ENCODE measurements around the gene CHRM3.
"Not testable (repeated sequence)": the region's sequence is repeated elsewhere in the genome, so short reads cannot be mapped to it uniquely, and the experiment has no call there.

- not testable (repeated sequence) for TF ChIP-seq CTCF (IDR thresholded peaks at IDR 0.05; ENCODE audit: low read depth, low read length, poor library complexity, severe bottlenecking); EZH2phosphoT487 (IDR thresholded peaks at IDR 0.05; ENCODE audit: borderline replicate concordance, low read length)
These were observed 15.5 kb upstream of the CHRM3 start for GRCh38 chr1:239370869-239371268.

Data from DOHH2 (cell line).